Adipocyte (in vitro differentiated cells): ENCODE data around the gene ELMO1.

ENCODE experiments used
- DNase-seq: peaks from one replicate; pipeline ENCODE4 v3.0.0-alpha.2; 2015; ENCODE audit warnings: low read depth
- H3K27me3 ChIP-seq: replicated peaks from 2 replicates; pipeline ENCODE4 v1.7.0; 2013; ENCODE audit warnings: mild to moderate bottlenecking, low read length, moderate library complexity; ENCODE audit not compliant: control insufficient read depth, insufficient read depth
- H3K36me3 ChIP-seq: 2 replicates; pipeline ENCODE4 v1.7.0; 2013; ENCODE audit warnings: low read length, mild to moderate bottlenecking, moderate library complexity; ENCODE audit not compliant: control insufficient read depth, insufficient read depth, severe bottlenecking
- H3K4me1 ChIP-seq: 2 replicates; pipeline ENCODE4 v1.7.0; 2013; ENCODE audit warnings: mild to moderate bottlenecking, low read length, moderate library complexity; ENCODE audit not compliant: control insufficient read depth, insufficient read depth
- H3K4me3 ChIP-seq: 2 replicates; pipeline ENCODE4 v1.7.0; 2013; ENCODE audit warnings: mild to moderate bottlenecking, low read length, moderate library complexity
- H3K9ac ChIP-seq: 2 replicates; pipeline ENCODE4 v1.7.0; 2013; ENCODE audit warnings: mild to moderate bottlenecking, low read length, moderate library complexity
- H3K9me3 ChIP-seq: 2 replicates; pipeline ENCODE4 v1.7.0; 2013; ENCODE audit warnings: mild to moderate bottlenecking, low read length, moderate library complexity; ENCODE audit not compliant: control insufficient read depth

Gene ELMO1

GRCh38 chr7:37109016-37109683, 339.5 kb downstream of the ELMO1 start:
- H3K9me3 ChIP-seq: peaks cover 3% of the 10 kb centered on the region
- H3K9ac ChIP-seq: no peak overlapping the region
- H3K27me3 ChIP-seq: no peaks in the 10 kb centered on the region
- no peak for DNase-seq
- H3K4me3 ChIP-seq: no peak overlapping the region
- no peaks in the 10 kb centered on the region for H3K36me3 ChIP-seq
- H3K4me1 ChIP-seq: no peaks in the 10 kb centered on the region

- no peak overlapping the region for H3K9ac ChIP-seq
- DNase-seq: no peak
- H3K27me3 ChIP-seq: no peaks in the 10 kb centered on the region
Measured at GRCh38 chr7:37108615-37109014, 340.0 kb downstream of the ELMO1 start.

DNA sequence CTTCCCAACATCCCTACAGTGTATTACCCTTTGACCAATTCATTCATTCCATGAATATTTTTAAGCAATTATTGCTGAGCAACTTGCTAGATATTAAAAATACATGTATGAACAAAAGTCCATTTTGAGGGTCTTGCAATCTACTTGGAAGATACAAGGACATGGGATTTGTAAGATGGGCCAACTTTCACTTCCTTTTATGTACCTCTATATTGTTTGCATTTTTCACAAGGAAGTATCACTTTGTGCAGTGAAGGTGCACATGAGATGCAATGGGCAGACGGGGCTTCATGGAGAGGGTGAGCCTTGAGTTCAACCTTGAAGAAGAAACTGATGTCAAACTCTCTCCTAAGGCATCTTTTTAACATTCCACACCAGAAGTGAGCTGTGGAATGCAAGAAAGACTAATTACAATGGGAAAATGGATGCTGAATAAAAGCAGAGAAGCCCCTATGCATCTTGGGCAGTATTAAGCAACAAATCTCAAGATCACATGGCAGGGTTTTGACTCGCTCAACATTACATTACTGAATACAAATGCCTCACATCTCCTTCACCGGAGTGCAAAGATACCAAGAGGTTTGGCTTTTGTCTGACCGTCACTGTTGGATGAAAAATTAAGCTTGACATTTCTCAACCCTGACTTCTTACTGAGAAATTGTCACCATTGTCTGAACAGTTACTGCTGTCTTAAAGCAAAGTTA, 341.5 kb downstream of the ELMO1 start:
- Histone ChIP-seq H3K4me3 (no peak overlapping the region), H3K4me1 (no peaks in the 10 kb centered on the region), H3K9me3 (peaks cover 3% of the 10 kb centered on the region), H3K27me3 (no peaks in the 10 kb centered on the region), H3K9ac (no peak overlapping the region), H3K36me3 (no peaks in the 10 kb centered on the region)
- no peak for DNase-seq

More at GRCh38 chr7:37108615-37109014, 340.0 kb downstream of the ELMO1 start:
- Histone ChIP-seq H3K4me3 (no peak overlapping the region), H3K9me3 (peaks cover 3% of the 10 kb centered on the region), H3K4me1 (no peaks in the 10 kb centered on the region), H3K36me3 (no peaks in the 10 kb centered on the region)

DNA sequence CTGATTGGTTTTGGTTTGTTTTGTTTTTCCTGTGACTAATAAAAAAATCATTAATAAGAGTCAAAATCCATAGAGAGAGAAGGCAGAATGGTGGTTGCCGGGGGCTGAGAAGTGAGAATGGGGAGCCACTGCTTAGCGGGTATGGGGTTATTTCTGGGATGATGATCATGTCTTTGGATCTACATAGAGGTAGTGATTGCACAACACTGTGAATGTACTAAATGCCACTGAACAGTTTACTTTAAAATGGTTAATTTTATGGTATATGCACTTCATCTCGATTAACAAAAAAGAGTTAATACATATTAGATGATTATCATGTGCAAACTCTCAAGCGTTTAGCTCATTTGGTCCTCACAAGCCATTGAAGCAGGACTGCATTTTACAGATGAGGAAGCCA, 342.9 kb downstream of the ELMO1 start:
- Histone ChIP-seq H3K9me3 (no peaks in the 10 kb centered on the region), H3K4me3 (no peak overlapping the region), H3K27me3 (no peaks in the 10 kb centered on the region), H3K9ac (no peak overlapping the region), H3K4me1 (no peaks in the 10 kb centered on the region), H3K36me3 (no peaks in the 10 kb centered on the region)
- DNase-seq: no peak

- Histone ChIP-seq H3K4me3 (no peak overlapping the region), H3K27me3 (no peaks in the 10 kb centered on the region), H3K9ac (no peak overlapping the region), H3K9me3 (no peaks in the 10 kb centered on the region), H3K36me3 (no peaks in the 10 kb centered on the region), H3K4me1 (no peaks in the 10 kb centered on the region)
- no peak for DNase-seq
Measured at GRCh38 chr7:37104822-37105518, 343.7 kb downstream of the ELMO1 start.

DNA sequence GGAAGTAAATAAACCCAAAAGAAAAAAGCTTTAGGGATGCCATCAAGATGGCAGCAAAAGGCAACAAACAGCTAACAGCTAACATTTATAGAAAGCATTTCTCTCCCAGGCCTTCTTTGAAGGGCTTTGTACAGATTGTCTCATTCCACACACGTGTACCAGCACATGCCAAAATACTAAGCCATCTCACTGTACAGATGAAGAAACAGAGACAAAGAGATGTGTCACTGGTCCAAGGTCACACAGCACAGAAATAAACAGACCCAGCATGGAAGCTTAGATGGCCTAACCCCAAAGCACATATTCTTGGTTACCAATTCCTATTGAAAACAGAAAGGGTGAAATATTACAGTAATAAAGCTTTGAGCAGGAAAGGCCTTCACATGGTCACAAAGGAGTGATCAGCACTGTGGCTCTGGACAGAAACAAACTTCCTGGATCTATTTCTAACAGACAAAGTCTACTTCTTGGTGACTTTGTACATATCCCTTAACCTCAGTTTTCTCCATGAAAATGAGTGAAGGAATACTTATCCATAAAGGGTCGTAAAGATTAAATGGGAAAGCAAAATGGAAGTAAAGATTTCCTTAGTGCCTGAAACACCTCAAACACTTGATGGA, 346.0 kb downstream of the ELMO1 start:
- Histone ChIP-seq H3K9ac (no peak overlapping the region), H3K4me3 (no peak overlapping the region), H3K27me3 (no peaks in the 10 kb centered on the region), H3K36me3 (no peaks in the 10 kb centered on the region), H3K9me3 (no peaks in the 10 kb centered on the region), H3K4me1 (no peaks in the 10 kb centered on the region)
- DNase-seq: no peak

- no peak for DNase-seq
- Histone ChIP-seq H3K9ac (no peak overlapping the region), H3K36me3 (no peaks in the 10 kb centered on the region), H3K27me3 (no peaks in the 10 kb centered on the region), H3K4me1 (no peaks in the 10 kb centered on the region), H3K9me3 (no peaks in the 10 kb centered on the region), H3K4me3 (no peak overlapping the region)
Measured at GRCh38 chr7:37100735-37101331, 347.8 kb downstream of the ELMO1 start.

DNA sequence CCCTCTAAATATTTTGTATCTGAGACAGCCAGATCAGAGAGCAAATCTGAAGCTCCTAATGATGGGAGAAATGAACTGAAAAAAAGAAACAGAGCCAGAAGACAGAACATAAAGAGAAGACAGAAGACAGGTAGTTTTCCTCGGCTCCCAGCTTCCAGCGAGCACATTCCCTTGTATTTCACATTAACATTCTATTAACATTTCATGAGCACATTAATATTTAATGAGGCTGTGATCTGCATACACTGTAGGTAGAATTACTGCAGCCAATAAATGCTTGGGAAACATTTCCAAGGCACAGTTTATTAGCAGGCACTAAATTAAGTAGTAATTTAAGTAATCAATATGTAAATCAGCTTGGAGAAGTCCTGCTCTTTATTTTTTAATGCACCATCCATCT, 349.9 kb downstream of the ELMO1 start:
- H3K9ac ChIP-seq: no peak overlapping the region
- no peak overlapping the region for H3K4me3 ChIP-seq
- H3K27me3 ChIP-seq: no peaks in the 10 kb centered on the region
- no peaks in the 10 kb centered on the region for H3K9me3 ChIP-seq
- DNase-seq: no peak
- no peaks in the 10 kb centered on the region for H3K4me1 ChIP-seq
- no peaks in the 10 kb centered on the region for H3K36me3 ChIP-seq

GRCh38 chr7:37097983-37098382, 350.7 kb downstream of the ELMO1 start:
- H3K9ac ChIP-seq: no peak overlapping the region
- no peaks in the 10 kb centered on the region for H3K4me1 ChIP-seq
- DNase-seq: no peak
- H3K4me3 ChIP-seq: no peak overlapping the region
- H3K9me3 ChIP-seq: no peaks in the 10 kb centered on the region
- no peaks in the 10 kb centered on the region for H3K27me3 ChIP-seq
- no peaks in the 10 kb centered on the region for H3K36me3 ChIP-seq

DNA sequence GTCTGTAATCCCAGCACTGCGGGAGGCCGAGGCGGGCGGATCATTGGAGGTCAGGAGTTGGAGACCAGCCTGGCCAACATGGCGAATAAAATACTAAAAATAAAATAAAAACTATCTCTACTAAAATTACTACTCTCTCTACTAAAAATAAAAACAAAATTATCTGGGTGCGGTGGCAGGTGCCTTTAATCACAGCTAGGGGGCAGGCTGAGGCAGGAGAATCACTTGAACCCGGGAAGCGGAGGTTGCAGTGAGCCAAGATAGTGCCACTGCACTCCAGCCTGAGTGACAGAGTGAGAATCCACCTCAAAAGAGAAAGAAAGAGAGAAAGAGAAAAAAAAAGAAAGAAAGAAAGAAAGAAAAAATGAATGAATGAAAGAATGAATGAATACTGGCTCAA, 351.4 kb downstream of the ELMO1 start:
- Histone ChIP-seq H3K4me1 (no peaks in the 10 kb centered on the region), H3K36me3 (no peaks in the 10 kb centered on the region), H3K27me3 (no peaks in the 10 kb centered on the region), H3K9ac (no peak overlapping the region), H3K9me3 (no peaks in the 10 kb centered on the region), H3K4me3 (no peak overlapping the region)
- no peak for DNase-seq

- Histone ChIP-seq H3K27me3 (no peaks in the 10 kb centered on the region), H3K36me3 (no peaks in the 10 kb centered on the region), H3K9ac (no peak overlapping the region), H3K4me1 (no peaks in the 10 kb centered on the region), H3K4me3 (no peak overlapping the region), H3K9me3 (no peaks in the 10 kb centered on the region)
- DNase-seq: no peak
Measured at GRCh38 chr7:37096341-37096740, 352.3 kb downstream of the ELMO1 start.
